ENCODE results near the gene PDYN.

Gene PDYN

DNA sequence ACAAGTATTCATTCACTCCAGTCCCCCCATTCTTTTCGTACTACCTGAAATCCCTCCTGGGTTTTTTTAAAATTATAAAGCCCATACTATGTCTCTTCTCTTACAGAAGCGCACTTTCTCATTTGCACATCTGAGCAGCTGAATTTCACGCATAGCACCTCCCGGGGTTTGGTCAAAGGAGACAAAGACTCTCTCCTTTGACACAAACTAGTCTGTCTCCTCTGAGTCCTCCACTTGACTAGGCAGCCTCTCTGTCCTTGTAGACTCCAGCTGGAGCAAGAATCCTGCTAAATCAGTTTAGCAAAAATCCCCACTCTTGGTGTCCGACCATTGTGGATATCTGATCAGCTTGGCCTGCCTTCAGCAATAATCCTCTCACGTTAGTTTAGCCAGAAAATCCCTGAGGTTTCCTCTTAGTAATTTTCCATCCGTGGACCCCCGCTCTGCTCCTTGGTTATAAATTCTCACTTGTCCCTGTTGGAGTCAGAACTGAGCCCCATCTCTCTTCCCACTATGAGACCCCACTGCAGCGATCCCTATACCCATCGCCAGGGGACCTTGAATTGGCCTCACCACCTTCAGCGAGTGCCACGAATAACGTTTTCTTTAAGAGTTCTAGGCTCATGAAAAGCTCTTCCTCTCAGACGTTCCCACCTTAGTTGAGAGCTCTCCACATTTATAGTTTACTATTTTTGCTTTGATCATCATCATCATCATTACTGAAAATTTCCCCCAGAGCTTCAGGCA lies 29.0 kb downstream of the PDYN start:
- H3K4me3 ChIP-seq (ENCODE audit: low read length), result peak overlapping the region; percentile 55
- no peaks in the 10 kb centered on the region for H3K36me3 ChIP-seq (ENCODE audit: insufficient read depth, low read depth, low read length)
- H3K27ac ChIP-seq (ENCODE audit: low read length), result no peak overlapping the region
- H3K4me1 ChIP-seq (ENCODE audit: insufficient read depth, low read length), result peaks cover 17% of the 10 kb centered on the region
- no peaks in the 10 kb centered on the region for H3K9me3 ChIP-seq (ENCODE audit: insufficient read depth, low read depth, low read length)
- H3K9ac ChIP-seq (ENCODE audit: low read depth, low read length), result peak overlapping the region; percentile 61; the same call in 1 of the 2 replicates
- H3K27me3 ChIP-seq (ENCODE audit: insufficient read depth, low read length), result peaks cover 24% of the 10 kb centered on the region; the same call in 1 of the 2 replicates

DNA sequence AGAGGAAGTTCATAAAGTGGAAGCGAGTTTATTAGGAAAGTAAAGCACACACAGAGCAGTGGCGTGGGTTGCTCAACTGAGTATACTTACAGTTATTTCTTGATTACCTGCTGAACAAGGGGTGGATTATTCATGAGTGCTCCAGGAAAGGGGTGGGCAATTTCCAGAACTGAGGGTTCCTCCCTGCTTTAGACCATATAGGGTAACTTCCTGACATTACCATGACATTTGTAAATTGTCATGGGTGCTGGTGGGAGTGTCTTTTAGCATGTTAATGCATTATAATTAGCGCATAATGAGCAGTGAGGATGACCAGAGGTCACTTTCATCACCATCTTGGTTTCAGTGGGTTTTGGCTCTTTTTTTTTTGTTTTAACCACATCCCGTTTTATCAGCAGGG lies 29.8 kb downstream of the PDYN start:
- H3K27me3 ChIP-seq (ENCODE audit: insufficient read depth, low read length), result peaks cover 24% of the 10 kb centered on the region; the same call in 1 of the 2 replicates
- H3K27ac ChIP-seq (ENCODE audit: low read length), result no peak overlapping the region
- peaks cover 17% of the 10 kb centered on the region for H3K4me1 ChIP-seq (ENCODE audit: insufficient read depth, low read length)
- H3K36me3 ChIP-seq (ENCODE audit: insufficient read depth, low read depth, low read length), result no peaks in the 10 kb centered on the region
- H3K9ac ChIP-seq (ENCODE audit: low read depth, low read length), result no peak overlapping the region; the same call in 1 of the 2 replicates
- H3K9me3 ChIP-seq (ENCODE audit: insufficient read depth, low read depth, low read length), result no peaks in the 10 kb centered on the region
- H3K4me3 ChIP-seq (ENCODE audit: low read length), result no peak overlapping the region; the same call in 1 of the 2 replicates

DNA sequence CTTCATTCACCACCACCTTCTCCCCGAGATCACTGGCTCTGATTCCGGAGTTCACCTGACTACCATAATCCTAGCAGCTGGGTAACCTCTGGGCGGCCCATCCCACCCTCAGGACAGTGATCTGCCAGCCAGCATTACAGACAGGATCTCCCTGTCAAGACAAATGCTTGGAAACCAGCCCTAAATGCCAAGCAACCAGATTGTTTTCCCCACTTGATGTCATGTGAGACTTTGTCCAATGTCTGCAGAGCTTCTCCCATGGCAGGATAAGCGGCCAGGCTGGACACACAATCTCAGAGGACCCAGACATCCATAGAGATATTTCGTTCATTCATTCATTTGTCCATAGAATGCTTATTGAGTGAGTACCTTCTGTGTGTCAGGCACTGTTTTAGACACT lies 32.5 kb downstream of the PDYN start:
- Histone ChIP-seq H3K4me1 (ENCODE audit: insufficient read depth, low read length) (peaks cover 21% of the 10 kb centered on the region), H3K9ac (ENCODE audit: low read depth, low read length) (no peak overlapping the region), H3K27ac (ENCODE audit: low read length) (no peak overlapping the region), H3K27me3 (ENCODE audit: insufficient read depth, low read length) (peaks cover 19% of the 10 kb centered on the region; the same call in 1 of the 2 replicates), H3K4me3 (ENCODE audit: low read length) (no peak overlapping the region), H3K36me3 (ENCODE audit: insufficient read depth, low read depth, low read length) (no peaks in the 10 kb centered on the region), H3K9me3 (ENCODE audit: insufficient read depth, low read depth, low read length) (no peaks in the 10 kb centered on the region)

DNA sequence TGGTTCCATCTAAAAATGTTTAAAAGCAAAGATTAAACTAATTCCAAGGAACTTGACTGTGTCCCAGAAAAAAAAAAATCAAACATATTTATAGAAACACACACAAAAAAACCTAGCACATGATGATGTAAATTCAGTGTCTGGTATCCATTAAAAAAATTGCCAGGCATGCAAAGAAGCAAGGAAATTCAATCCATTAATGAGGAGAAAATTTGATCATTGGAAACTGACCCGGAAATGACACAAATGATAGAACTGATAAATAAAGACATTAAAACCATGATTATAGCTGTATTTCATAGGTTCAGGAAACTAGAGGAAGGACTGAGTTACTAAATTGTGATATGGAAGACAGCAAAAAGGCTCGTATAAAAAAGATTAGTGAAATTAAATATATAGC lies 34.7 kb downstream of the PDYN start:
- H3K27me3 ChIP-seq (ENCODE audit: insufficient read depth, low read length), result 0 out of 2 replicates have a peak, but pooled peaks cover 4% of the 10 kb centered on the region
- H3K36me3 ChIP-seq (ENCODE audit: insufficient read depth, low read depth, low read length), result no peaks in the 10 kb centered on the region
- no peak overlapping the region for H3K4me3 ChIP-seq (ENCODE audit: low read length)
- no peak overlapping the region for H3K27ac ChIP-seq (ENCODE audit: low read length)
- no peaks in the 10 kb centered on the region for H3K9me3 ChIP-seq (ENCODE audit: insufficient read depth, low read depth, low read length)
- H3K9ac ChIP-seq (ENCODE audit: low read depth, low read length), result no peak overlapping the region
- peaks cover 18% of the 10 kb centered on the region for H3K4me1 ChIP-seq (ENCODE audit: insufficient read depth, low read length)

DNA sequence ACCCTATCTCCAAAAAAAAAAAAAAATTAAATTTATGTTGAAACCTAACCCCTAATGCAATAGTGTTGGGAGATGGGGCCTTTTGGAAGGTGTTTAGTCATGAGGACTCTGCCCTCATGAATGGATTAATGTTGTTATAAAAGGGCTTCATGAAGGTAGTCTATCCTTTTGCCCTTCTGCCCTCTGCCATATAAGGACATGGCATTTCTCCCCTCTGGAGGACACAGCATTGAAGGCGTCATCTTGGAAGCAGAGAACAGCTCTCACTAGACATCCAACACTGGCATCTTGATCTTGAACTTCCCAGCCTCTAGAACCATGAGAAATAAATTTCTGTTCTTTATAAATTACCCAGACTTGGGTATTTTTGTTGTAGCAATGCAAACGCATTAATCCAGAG lies 35.4 kb downstream of the PDYN start:
- Histone ChIP-seq H3K9ac (ENCODE audit: low read depth, low read length) (no peak overlapping the region), H3K4me1 (ENCODE audit: insufficient read depth, low read length) (peaks cover 13% of the 10 kb centered on the region; the same call in 1 of the 2 replicates), H3K9me3 (ENCODE audit: insufficient read depth, low read depth, low read length) (no peaks in the 10 kb centered on the region), H3K27ac (ENCODE audit: low read length) (no peak overlapping the region), H3K27me3 (ENCODE audit: insufficient read depth, low read length) (0 out of 2 replicates have a peak, but pooled peaks cover 4% of the 10 kb centered on the region), H3K4me3 (ENCODE audit: low read length) (no peak overlapping the region), H3K36me3 (ENCODE audit: insufficient read depth, low read depth, low read length) (no peaks in the 10 kb centered on the region)

DNA sequence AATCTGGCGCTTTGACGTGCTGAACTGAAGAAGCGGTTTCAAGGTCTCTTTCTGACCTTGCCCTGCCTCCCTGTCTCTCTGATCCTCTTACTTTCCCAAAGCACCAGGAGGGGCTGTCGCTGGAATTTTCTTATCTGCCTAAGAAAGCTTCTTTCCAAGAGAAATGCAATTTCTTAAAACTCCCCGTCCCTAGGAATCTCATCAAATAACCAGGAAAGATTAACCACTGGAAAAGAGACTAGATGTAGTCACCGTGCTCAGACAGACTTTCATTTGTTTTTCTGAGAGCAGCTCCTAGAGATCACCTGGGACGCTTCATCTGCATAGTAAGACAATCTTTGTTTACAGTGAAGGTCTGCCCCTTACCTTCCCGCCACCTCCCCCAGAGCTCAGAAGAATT lies 38.6 kb downstream of the PDYN start:
- Histone ChIP-seq H3K27me3 (ENCODE audit: insufficient read depth, low read length) (peaks cover 7% of the 10 kb centered on the region; the same call in 1 of the 2 replicates), H3K4me3 (ENCODE audit: low read length) (peak overlapping the region; percentile 55), H3K9me3 (ENCODE audit: insufficient read depth, low read depth, low read length) (no peaks in the 10 kb centered on the region), H3K4me1 (ENCODE audit: insufficient read depth, low read length) (peaks cover 16% of the 10 kb centered on the region; the same call in 1 of the 2 replicates), H3K36me3 (ENCODE audit: insufficient read depth, low read depth, low read length) (no peaks in the 10 kb centered on the region), H3K9ac (ENCODE audit: low read depth, low read length) (peak overlapping the region; percentile 58; the same call in 1 of the 2 replicates), H3K27ac (ENCODE audit: low read length) (peak overlapping the region; percentile 62)

DNA sequence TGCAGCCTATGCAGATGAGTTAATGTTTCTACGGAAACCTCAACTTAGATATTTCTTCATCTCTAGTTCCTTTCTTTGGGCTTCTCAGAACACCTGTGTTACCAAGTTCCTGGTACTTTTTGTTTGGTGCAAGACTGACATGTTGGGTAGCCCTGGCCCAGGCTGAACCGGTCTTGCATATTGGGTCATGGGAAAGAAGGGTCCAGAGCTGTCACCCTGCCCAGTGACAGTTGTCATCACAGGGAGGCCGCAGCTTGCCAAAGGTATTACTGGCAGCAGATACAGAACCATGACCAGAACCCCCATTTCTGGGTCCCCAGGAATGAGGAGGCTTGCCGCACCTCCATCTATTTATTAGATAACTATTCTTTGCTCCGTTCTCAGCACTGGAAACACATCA lies 40.2 kb downstream of the PDYN start:
- Histone ChIP-seq H3K9me3 (ENCODE audit: insufficient read depth, low read depth, low read length) (no peaks in the 10 kb centered on the region), H3K27me3 (ENCODE audit: insufficient read depth, low read length) (peaks cover 7% of the 10 kb centered on the region; the same call in 1 of the 2 replicates), H3K4me1 (ENCODE audit: insufficient read depth, low read length) (peaks cover 17% of the 10 kb centered on the region; the same call in 1 of the 2 replicates), H3K27ac (ENCODE audit: low read length) (no peak overlapping the region), H3K36me3 (ENCODE audit: insufficient read depth, low read depth, low read length) (no peaks in the 10 kb centered on the region), H3K9ac (ENCODE audit: low read depth, low read length) (no peak overlapping the region), H3K4me3 (ENCODE audit: low read length) (no peak overlapping the region)

DNA sequence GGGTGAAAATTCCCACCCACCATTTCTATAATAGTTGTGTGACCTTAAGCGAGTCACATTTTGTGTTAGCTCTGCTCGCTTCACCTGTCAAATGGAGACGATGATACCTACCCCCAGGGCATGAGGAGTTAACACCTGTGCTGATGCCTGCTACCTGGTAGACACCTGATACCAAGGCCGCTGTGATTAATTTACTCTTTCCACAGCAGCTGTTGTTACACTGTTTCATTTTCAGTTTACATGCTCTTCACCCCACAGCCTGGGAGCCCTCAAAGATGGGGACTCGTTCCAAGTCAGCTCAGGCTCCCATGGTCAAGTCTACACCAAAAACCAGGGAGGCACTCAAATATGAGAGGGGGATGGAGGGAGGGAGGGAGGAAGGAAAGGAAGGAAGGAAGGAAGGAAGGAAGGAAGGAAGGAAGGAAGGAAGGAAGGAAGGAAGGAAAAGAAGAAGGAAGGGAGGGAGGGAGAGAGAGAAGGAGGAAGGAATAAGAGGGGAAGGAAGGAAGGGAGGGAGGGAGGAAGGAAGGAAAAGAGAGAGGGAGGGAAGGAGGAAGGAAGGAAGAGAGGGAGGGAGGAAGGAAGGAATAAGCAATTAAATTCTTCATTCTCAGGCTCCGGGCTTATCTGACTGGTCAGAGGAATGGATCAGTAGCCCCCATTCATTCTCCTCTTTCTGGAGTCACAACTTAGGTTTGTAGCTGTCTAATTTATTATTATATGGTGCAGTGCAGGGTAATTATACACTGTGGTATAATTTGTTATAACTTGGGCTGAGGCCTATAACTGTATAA lies 40.9 kb downstream of the PDYN start:
- H3K27ac ChIP-seq (ENCODE audit: low read length), result no peak overlapping the region
- H3K4me1 ChIP-seq (ENCODE audit: insufficient read depth, low read length), result peaks cover 16% of the 10 kb centered on the region; the same call in 1 of the 2 replicates
- peaks cover 12% of the 10 kb centered on the region for H3K27me3 ChIP-seq (ENCODE audit: insufficient read depth, low read length)
- no peaks in the 10 kb centered on the region for H3K9me3 ChIP-seq (ENCODE audit: insufficient read depth, low read depth, low read length)
- no peaks in the 10 kb centered on the region for H3K36me3 ChIP-seq (ENCODE audit: insufficient read depth, low read depth, low read length)
- no peak overlapping the region for H3K9ac ChIP-seq (ENCODE audit: low read depth, low read length)
- H3K4me3 ChIP-seq (ENCODE audit: low read length), result no peak overlapping the region

DNA sequence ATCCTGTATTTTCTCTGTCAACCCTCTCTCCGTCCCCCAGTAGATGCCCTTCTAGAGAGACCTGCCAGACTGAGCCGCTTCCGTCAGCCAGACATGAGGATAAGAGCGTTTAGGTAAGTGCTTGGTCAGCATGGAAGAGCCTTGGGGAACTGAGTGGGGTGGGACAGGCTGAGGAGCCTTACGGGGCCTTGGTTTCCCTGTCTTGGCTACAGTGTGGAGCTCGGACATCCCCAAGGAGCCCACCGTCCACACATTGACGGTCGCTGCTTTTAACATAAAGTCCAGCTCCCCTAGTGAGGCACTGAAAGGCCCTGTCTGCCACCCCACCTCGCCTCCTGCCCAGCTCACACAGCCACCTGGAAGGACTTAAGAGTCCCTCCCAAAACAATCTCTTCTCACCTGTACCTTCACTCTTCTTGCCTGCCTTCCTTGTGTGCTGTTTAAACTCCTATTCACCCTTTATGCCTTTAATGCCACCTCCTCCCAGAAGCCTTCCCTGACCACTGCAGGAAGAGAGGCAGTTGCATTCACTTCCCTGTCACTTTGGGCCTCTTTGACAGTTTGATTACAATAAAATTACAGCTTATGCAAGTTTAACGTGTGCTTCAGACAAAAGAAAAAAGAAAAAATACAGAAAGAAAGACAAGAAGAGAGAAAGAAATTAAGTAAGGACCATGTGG lies 42.3 kb downstream of the PDYN start:
- peaks cover 20% of the 10 kb centered on the region; the same call in 1 of the 2 replicates for H3K4me1 ChIP-seq (ENCODE audit: insufficient read depth, low read length)
- H3K9me3 ChIP-seq (ENCODE audit: insufficient read depth, low read depth, low read length), result no peaks in the 10 kb centered on the region
- no peaks in the 10 kb centered on the region for H3K36me3 ChIP-seq (ENCODE audit: insufficient read depth, low read depth, low read length)
- no peak overlapping the region for H3K9ac ChIP-seq (ENCODE audit: low read depth, low read length)
- H3K27me3 ChIP-seq (ENCODE audit: insufficient read depth, low read length), result peaks cover 26% of the 10 kb centered on the region
- no peak overlapping the region for H3K27ac ChIP-seq (ENCODE audit: low read length)
- no peak overlapping the region for H3K4me3 ChIP-seq (ENCODE audit: low read length)

DNA sequence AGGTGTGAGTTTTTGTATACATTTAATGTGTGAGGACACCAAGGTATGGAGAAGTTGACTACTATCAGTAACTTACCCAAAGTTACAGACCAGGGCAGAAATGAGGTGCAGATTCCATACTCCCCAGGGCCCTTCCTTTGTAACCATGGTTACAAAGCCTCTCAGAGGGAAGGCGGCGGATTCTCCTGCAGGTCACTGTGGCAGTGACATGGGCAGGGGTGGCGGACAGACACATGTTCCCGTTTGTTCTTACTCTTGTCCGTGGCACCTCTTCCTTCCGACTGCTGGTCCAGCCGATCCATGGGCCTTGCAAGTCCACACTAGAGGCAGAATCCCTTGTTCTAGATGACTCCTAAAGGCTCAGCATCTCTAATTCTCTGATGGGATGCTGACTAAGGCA lies 43.0 kb downstream of the PDYN start:
- no peak overlapping the region for H3K4me3 ChIP-seq (ENCODE audit: low read length)
- peaks cover 15% of the 10 kb centered on the region; the same call in 1 of the 2 replicates for H3K4me1 ChIP-seq (ENCODE audit: insufficient read depth, low read length)
- H3K36me3 ChIP-seq (ENCODE audit: insufficient read depth, low read depth, low read length), result no peaks in the 10 kb centered on the region
- peaks cover 33% of the 10 kb centered on the region for H3K27me3 ChIP-seq (ENCODE audit: insufficient read depth, low read length)
- no peak overlapping the region for H3K27ac ChIP-seq (ENCODE audit: low read length)
- no peaks in the 10 kb centered on the region for H3K9me3 ChIP-seq (ENCODE audit: insufficient read depth, low read depth, low read length)
- no peak overlapping the region for H3K9ac ChIP-seq (ENCODE audit: low read depth, low read length)

DNA sequence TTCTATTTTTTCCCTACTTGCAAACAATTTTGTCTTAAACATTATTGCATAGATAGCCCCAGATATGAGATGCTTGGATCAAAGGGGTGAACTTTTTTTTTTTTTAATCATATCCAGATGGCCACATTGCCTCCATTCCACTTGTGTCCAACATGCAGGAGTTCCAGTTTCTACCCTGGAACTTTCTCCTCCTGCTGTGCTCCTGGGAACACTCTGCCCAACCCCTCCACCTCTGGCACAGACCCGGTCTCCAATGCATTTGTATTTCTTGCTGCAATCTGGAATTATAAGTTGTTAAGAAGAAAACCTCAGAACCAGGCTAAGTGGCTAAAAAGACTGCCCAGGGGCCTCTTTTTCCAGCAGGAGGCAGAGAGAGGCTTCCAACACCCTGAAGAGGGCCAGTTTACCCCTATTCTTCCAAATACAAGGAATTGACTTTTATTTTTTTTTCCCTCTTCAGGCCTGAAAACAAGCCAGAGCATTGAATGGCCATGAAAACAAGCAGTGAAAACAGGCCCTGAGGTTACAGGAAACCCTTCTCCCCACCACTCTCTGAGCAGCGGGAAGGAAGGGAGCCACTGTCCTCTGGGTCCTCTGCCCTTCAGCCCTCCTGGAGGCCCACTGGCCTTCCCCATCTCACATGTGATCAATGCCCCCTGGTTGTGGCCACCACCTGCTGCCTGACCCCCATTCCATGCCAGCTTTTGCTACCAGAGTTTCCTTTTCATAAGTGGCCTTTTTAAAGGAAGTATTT lies 44.3 kb downstream of the PDYN start:
- no peak overlapping the region for H3K9ac ChIP-seq (ENCODE audit: low read depth, low read length)
- H3K27ac ChIP-seq (ENCODE audit: low read length), result no peak overlapping the region
- H3K36me3 ChIP-seq (ENCODE audit: insufficient read depth, low read depth, low read length), result no peaks in the 10 kb centered on the region
- H3K4me1 ChIP-seq (ENCODE audit: insufficient read depth, low read length), result peaks cover 12% of the 10 kb centered on the region; the same call in 1 of the 2 replicates
- no peak overlapping the region for H3K4me3 ChIP-seq (ENCODE audit: low read length)
- no peaks in the 10 kb centered on the region for H3K9me3 ChIP-seq (ENCODE audit: insufficient read depth, low read depth, low read length)
- H3K27me3 ChIP-seq (ENCODE audit: insufficient read depth, low read length), result peaks cover 46% of the 10 kb centered on the region

Data from iPS-20b (cell line).